ENCODE measurements around the gene ATF4.
A peak's percentile ranks its signal among the peaks of the same experiment; 100 is the strongest.

ATF4 gene

GRCh38 chr22:39530692-39531331 is 10.4 kb downstream of the ATF4 start:
- TF ChIP-seq TAF1 (IDR thresholded peaks at IDR 0.05; ENCODE audit: borderline replicate concordance, insufficient read depth, low read length): no peak
- TF ChIP-seq POLR2AphosphoS5 (IDR thresholded peaks at IDR 0.05; ENCODE audit: low read depth, low read length): no peak
- no peak for TF ChIP-seq SIN3A (IDR thresholded peaks at IDR 0.05; ENCODE audit: borderline replicate concordance, insufficient read depth, low read length)
- no peak for TF ChIP-seq FOXP2 (optimal IDR thresholded peaks at IDR 0.05; ENCODE audit: borderline replicate concordance, extremely low read depth, extremely low read length, insufficient read depth)
- TF ChIP-seq REST (IDR thresholded peaks at IDR 0.05; ENCODE audit: insufficient read depth in 1 of 2, low read depth in 2 of 2, low read length in 2 of 2): no peak

- no peak for TF ChIP-seq REST (IDR thresholded peaks at IDR 0.05; ENCODE audit: insufficient read depth in 1 of 2, low read depth in 2 of 2, low read length in 2 of 2)
- 0 out of 2 replicates have a peak, but pooled peaks have one; percentile 72 for TF ChIP-seq SIN3A (IDR thresholded peaks at IDR 0.05; ENCODE audit: borderline replicate concordance, insufficient read depth, low read length)
- peak; percentile 88 for TF ChIP-seq POLR2AphosphoS5 (IDR thresholded peaks at IDR 0.05; ENCODE audit: low read depth, low read length)
- TF ChIP-seq FOXP2 (optimal IDR thresholded peaks at IDR 0.05; ENCODE audit: borderline replicate concordance, extremely low read depth, extremely low read length, insufficient read depth): no peak
- TF ChIP-seq TAF1 (IDR thresholded peaks at IDR 0.05; ENCODE audit: borderline replicate concordance, insufficient read depth, low read length): peak; percentile 87; the same call in 1 of the 2 replicates
These were observed 12.1 kb downstream of the ATF4 start, which contains the start of gene RPS19BP1 for GRCh38 chr22:39532215-39533073. Gene RPS19BP1, minus strand, starts transcription at chr22:39532748. Its CDS starts 10 bp downstream, at chr22:39532738.

GRCh38 chr22:39534092-39534506 is 13.7 kb downstream of the ATF4 start:
- no peak for TF ChIP-seq FOXP2 (optimal IDR thresholded peaks at IDR 0.05; ENCODE audit: borderline replicate concordance, extremely low read depth, extremely low read length, insufficient read depth)
- TF ChIP-seq POLR2AphosphoS5 (IDR thresholded peaks at IDR 0.05; ENCODE audit: low read depth, low read length): no peak
- no peak for TF ChIP-seq TAF1 (IDR thresholded peaks at IDR 0.05; ENCODE audit: borderline replicate concordance, insufficient read depth, low read length)

- TF ChIP-seq TAF1 (IDR thresholded peaks at IDR 0.05; ENCODE audit: borderline replicate concordance, insufficient read depth, low read length): no peak
- TF ChIP-seq REST (IDR thresholded peaks at IDR 0.05; ENCODE audit: insufficient read depth in 1 of 2, low read depth in 2 of 2, low read length in 2 of 2): no peak
- TF ChIP-seq POLR2AphosphoS5 (IDR thresholded peaks at IDR 0.05; ENCODE audit: low read depth, low read length): no peak
- no peak for TF ChIP-seq SIN3A (IDR thresholded peaks at IDR 0.05; ENCODE audit: borderline replicate concordance, insufficient read depth, low read length)
- peak; percentile 81 for TF ChIP-seq FOXP2 (optimal IDR thresholded peaks at IDR 0.05; ENCODE audit: borderline replicate concordance, extremely low read depth, extremely low read length, insufficient read depth)
These were observed 14.4 kb downstream of the ATF4 start for GRCh38 chr22:39534591-39535356.

GRCh38 chr22:39535357-39535725 is 15.0 kb downstream of the ATF4 start:
- no peak for TF ChIP-seq REST (IDR thresholded peaks at IDR 0.05; ENCODE audit: insufficient read depth in 1 of 2, low read depth in 2 of 2, low read length in 2 of 2)
- no peak for TF ChIP-seq POLR2AphosphoS5 (IDR thresholded peaks at IDR 0.05; ENCODE audit: low read depth, low read length)
- no peak for TF ChIP-seq SIN3A (IDR thresholded peaks at IDR 0.05; ENCODE audit: borderline replicate concordance, insufficient read depth, low read length)
- TF ChIP-seq FOXP2 (optimal IDR thresholded peaks at IDR 0.05; ENCODE audit: borderline replicate concordance, extremely low read depth, extremely low read length, insufficient read depth): no peak
- TF ChIP-seq TAF1 (IDR thresholded peaks at IDR 0.05; ENCODE audit: borderline replicate concordance, insufficient read depth, low read length): no peak
